Astrocyte (in vitro differentiated cells and primary cell): ENCODE measurements around the gene TMEM129.

Source experiments
- CTCF ChIP-seq: IDR thresholded peaks from 2 replicates; pipeline ENCODE4 v1.5.1; 2011; ENCODE audit warnings: low read depth, mild to moderate bottlenecking, inconsistent platforms, low read length, moderate library complexity; ENCODE audit not compliant: insufficient read depth
- EZH2 ChIP-seq: IDR thresholded peaks from 2 replicates; pipeline ENCODE4 v1.6.1; 2012; ENCODE audit warnings: mild to moderate bottlenecking, low read length, inconsistent platforms; ENCODE audit not compliant: insufficient read depth

GRCh38 chr4:1743975-1744374, 22.9 kb upstream of the TMEM129 start:
- TF ChIP-seq EZH2: no peak
- TF ChIP-seq CTCF: no peak
